ENCODE data around the gene DCPS.

The DCPS gene

GRCh38 chr11:126338346-126339055 lies 34.6 kb downstream of the DCPS start:
- DNase-seq (ENCODE audit: low read depth) = peak; percentile 95
- no peak overlapping the region for H3K4me3 ChIP-seq (ENCODE audit: low read length)
- no peak for TF ChIP-seq CTCF (conservative IDR thresholded peaks at IDR 0.05; ENCODE audit: low read depth, low read length)

- no peak for DNase-seq (ENCODE audit: low read depth)
- TF ChIP-seq CTCF (conservative IDR thresholded peaks at IDR 0.05; ENCODE audit: low read depth, low read length) = no peak
- H3K4me3 ChIP-seq (ENCODE audit: low read length) = no peak overlapping the region
Observed at GRCh38 chr11:126339073-126339862, 35.4 kb downstream of the DCPS start.

- DNase-seq (ENCODE audit: low read depth) = peak; percentile 99
Observed at GRCh38 chr11:126339863-126340434, 36.1 kb downstream of the DCPS start.

GRCh38 chr11:126340960-126341606 lies 37.2 kb downstream of the DCPS start:
- no peak for TF ChIP-seq CTCF (conservative IDR thresholded peaks at IDR 0.05; ENCODE audit: low read depth, low read length)
- H3K4me3 ChIP-seq (ENCODE audit: low read length) = no peak overlapping the region
- DNase-seq (ENCODE audit: low read depth) = no peak

More at GRCh38 chr11:126339863-126340434, 36.1 kb downstream of the DCPS start:
- H3K4me3 ChIP-seq (ENCODE audit: low read length) = no peak overlapping the region
- no peak for TF ChIP-seq CTCF (conservative IDR thresholded peaks at IDR 0.05; ENCODE audit: low read depth, low read length)

- TF ChIP-seq CTCF (conservative IDR thresholded peaks at IDR 0.05; ENCODE audit: low read depth, low read length) = no peak
- no peak overlapping the region for H3K4me3 ChIP-seq (ENCODE audit: low read length)
- peak; percentile 98 for DNase-seq (ENCODE audit: low read depth)
Observed at GRCh38 chr11:126341760-126342161, 37.9 kb downstream of the DCPS start.

GRCh38 chr11:126343051-126343450 lies 39.2 kb downstream of the DCPS start:
- TF ChIP-seq CTCF (conservative IDR thresholded peaks at IDR 0.05; ENCODE audit: low read depth, low read length) = no peak
- DNase-seq (ENCODE audit: low read depth) = no peak
- no peak overlapping the region for H3K4me3 ChIP-seq (ENCODE audit: low read length)

Measured in retinal pigment epithelial cell (primary cell).